Measurements from ENCODE around the gene SAMD9. TPM values are rescaled to one million over a fixed set of nuclear protein-coding genes. Genes with fewer than 3 reads are reported as not detected.

SAMD9 gene
- total RNA-seq, 1 donor from 2014 or later = 1.7 TPM

DNA sequence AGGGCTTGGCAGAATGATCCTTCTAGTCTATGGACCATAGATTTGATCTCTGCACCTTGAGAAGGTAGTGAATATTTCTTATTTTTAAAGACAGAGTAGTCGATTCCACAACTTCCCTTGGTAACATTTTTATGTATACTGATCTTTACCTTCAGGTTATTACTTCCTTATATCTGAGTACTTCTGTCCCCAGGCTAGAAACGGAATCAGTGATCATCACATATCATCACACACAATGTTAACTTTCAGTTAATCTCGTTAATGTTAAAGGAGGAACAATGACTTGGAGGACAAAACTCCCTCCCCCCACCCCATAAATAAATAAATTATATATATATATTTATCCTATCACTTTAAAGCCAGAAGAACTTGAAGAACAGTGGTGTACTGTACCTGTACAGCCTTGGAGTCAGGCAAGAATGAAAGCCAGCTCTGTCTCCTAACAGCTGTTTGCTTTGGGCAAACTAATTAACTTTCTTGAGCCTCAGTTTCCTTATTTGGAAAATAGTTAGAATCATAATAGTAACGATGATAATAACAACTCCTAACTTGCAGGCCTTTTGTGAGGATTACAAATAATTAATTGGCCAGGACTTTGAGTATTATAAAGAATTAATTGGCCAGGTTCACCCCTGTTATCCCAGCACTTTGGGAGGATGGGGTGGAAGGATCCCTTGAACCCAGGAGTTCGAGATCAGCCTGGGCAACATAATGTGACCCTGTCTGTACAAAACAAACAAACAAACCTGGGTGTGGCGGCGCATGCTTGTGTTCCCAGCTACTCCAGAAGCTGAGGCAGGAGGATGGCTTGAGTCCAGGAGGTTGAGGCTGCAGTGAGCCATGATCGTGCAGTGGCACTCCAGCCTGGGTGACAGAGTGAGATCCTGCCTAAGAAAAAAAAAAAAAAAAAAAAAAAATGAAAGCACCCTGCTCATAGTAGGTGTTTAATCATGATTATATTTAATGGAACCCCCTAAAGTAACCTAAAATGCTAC is 63.5 kb downstream of the SAMD9 start:
- no peak overlapping the region for H3K4me3 ChIP-seq (ENCODE audit: low read depth, low read length)
- TF ChIP-seq, protein P1, sequence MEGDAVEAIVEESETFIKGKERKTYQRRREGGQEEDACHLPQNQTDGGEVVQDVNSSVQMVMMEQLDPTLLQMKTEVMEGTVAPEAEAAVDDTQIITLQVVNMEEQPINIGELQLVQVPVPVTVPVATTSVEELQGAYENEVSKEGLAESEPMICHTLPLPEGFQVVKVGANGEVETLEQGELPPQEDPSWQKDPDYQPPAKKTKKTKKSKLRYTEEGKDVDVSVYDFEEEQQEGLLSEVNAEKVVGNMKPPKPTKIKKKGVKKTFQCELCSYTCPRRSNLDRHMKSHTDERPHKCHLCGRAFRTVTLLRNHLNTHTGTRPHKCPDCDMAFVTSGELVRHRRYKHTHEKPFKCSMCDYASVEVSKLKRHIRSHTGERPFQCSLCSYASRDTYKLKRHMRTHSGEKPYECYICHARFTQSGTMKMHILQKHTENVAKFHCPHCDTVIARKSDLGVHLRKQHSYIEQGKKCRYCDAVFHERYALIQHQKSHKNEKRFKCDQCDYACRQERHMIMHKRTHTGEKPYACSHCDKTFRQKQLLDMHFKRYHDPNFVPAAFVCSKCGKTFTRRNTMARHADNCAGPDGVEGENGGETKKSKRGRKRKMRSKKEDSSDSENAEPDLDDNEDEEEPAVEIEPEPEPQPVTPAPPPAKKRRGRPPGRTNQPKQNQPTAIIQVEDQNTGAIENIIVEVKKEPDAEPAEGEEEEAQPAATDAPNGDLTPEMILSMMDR (conservative IDR thresholded peaks at IDR 0.05; ENCODE audit: low read depth, low read length) = no peak
- no peak for DNase-seq (ENCODE audit: low read depth)

DNA sequence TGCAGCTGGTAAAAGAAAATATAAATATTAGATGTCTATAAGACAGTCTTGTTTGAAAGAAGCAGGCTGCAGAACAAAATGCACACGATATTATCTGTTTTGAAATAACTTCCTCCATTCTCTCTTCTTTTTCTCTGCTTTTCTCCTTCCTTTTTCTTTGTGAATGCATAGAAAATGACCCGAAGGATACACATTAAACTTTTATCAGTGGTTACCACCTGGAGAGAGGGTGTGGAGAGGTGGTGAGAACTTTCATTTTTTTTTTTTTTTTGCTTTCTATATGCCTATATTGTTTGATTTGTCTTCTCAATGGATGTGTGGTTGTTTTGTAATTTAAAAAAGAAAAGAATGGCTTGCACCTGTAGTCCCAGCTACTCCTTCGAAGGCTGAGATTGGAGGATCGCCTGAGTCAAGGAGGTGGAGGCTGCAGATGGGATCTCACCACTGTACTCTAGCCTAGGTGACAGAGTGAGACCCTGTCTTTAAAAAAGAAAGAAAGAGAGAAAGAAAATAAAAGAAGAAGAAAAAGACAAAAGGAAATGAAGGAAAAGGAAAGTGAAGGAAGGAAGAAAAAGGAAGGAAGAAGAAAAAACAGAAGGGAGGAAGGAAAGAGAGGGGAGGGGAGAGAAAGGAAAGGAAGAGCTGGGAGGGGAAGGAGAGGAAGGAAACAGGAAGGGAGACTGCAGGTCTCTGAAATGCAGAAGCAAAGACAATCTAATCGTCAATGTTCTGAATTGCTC is 64.4 kb downstream of the SAMD9 start:
- no peak overlapping the region for H3K4me3 ChIP-seq (ENCODE audit: low read depth, low read length)
- TF ChIP-seq, protein P1 (conservative IDR thresholded peaks at IDR 0.05; ENCODE audit: low read depth, low read length) = no peak
- DNase-seq (ENCODE audit: low read depth) = no peak

DNA sequence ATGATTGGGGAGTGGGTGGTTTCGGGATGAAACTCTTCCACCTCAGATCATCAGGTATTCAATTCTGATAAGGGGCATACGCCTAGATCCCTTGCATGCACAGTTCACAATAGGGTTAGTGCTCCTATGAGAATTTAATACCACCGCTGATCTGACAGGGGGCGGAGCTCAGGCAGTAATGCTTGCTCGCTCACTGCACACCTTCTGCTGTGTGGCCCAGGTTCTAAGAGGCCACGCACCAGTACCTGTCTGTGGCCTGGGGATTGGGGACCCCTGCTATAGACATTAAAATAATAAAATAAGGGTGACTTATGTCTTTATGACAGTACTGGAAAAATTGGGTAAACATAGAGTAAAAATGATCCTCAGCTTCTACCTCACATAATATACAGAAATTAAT is 66.1 kb downstream of the SAMD9 start:
- H3K4me3 ChIP-seq (ENCODE audit: low read depth, low read length) = no peak overlapping the region
- no peak for DNase-seq (ENCODE audit: low read depth)
- TF ChIP-seq, protein P1 (conservative IDR thresholded peaks at IDR 0.05; ENCODE audit: low read depth, low read length) = no peak

Other genes starting within 250 kb of the SAMD9 start
- 0.07 and 0.69 TPM in 2 replicates for gene SAMD9L, start 30.4 kb upstream of the SAMD9 start, total RNA-seq
- not detected in 2 replicates for gene HEPACAM2, start 108.5 kb upstream of the SAMD9 start, total RNA-seq
- gene VPS50, start 114.4 kb upstream of the SAMD9 start, total RNA-seq = 14.6 and 16.2 TPM in 2 replicates

Data from epithelial cell of proximal tubule (primary cell).